Right atrium auricular region (tissue), 2 donors: ENCODE measurements around the gene AKAP17A. TPM values are rescaled to one million over a fixed set of nuclear protein-coding genes. Genes with fewer than 3 reads are reported as not detected.

ENCODE experiments used
- DNase-seq: peaks from one replicate; pipeline ENCODE4 v3.0.0-alpha.2; 2019; ENCODE audit warnings: low spot score
- H3K27ac ChIP-seq, 2 donors: fragments of 200-600 bp; sonication (generic); 1 replicate in 1 of 2; 2 replicates in 1 of 2; pipeline ENCODE4 v1.5.1; 2016 to 2019
- H3K27me3 ChIP-seq, 2 donors: fragments of 200-600 bp; sonication (generic); one replicate each; pipeline versions ENCODE4 v1.5.1 to v1.6.0; 2017 to 2019
- H3K36me3 ChIP-seq: fragments of 200-600 bp; sonication (generic); one replicate; pipeline ENCODE4 v1.5.1; 2016
- H3K4me1 ChIP-seq, 2 donors: fragments of 200-600 bp; sonication (generic); one replicate each; pipeline versions ENCODE4 v1.5.1 to v1.6.0; 2017 to 2019
- H3K4me3 ChIP-seq, 2 donors: fragments of 200-600 bp; sonication (generic); 1 replicate in 1 of 2; 2 replicates in 1 of 2; pipeline ENCODE4 v1.5.1; 2017 to 2019; ENCODE audit warnings: mild to moderate bottlenecking in 1 of 2, moderate library complexity in 1 of 2
- H3K9me3 ChIP-seq, 2 donors: fragments of 200-600 bp; sonication (generic); one replicate each; pipeline ENCODE4 v1.5.1; 2019
- total RNA-seq, 2 donors: library from RNA; depleted of rRNA; stranded (reverse); fragments of >200 nt; gene quantifications; one replicate each; pipeline ENCODE4 v1.1.0, GENCODE V29; 2016
- TF ChIP-seq, protein P1 (sequence below), 2 donors: fragments of 200-600 bp; sonication (generic); IDR thresholded peaks; one replicate each; pipeline ENCODE4 v1.5.1; 2019; ENCODE audit warnings: antibody characterized with exemption in 2 of 2

Gene AKAP17A
- total RNA-seq, 2 donors from 2014 or later = 16.0 to 19.3 TPM

DNA sequence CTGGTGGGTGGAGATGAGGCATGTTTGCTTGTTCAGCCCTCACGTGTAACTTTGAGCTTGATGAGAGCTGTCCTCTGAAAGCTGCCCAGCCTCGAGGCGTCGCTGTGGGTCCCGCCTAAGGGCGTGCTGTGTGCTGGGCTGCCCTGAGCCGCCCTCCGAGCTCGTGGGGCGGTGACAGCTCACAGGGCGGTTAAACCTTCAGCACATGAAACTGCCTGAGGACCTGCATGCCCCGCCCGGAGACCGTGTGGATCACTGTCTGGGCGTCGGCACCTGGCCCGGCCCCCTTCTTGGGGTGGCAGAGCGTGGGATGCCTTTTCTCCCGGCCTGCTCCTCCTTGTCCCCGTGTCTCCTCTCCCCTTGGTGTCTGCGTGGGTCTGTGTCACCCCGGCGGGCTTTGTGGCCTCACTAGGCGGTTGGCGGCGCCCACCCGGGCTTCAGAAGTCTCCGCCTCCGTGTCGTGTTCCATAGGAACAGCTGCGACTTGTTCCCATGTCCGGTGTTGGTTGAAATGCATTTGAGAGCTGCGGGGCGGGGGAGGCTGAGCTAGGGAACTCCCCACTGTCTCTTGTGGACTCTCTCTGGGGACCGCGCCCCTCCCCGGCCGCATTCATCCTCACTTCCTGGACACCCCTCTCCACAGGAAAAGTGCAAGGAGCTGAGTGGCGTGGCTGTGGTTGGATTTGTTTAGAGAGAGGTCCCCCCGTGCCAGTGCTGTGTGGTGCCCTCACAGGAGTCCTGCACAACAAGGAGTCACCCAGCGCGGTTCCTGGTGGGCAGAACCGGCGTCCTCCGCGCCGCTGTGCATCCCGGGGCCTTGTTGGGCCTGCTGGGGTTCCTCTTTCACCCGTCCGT, 6.8 kb downstream of the AKAP17A start:
- peaks cover 92% of the 10 kb centered on the region for H3K36me3 ChIP-seq
- no peak for DNase-seq
- H3K27me3 ChIP-seq = no peaks in the 10 kb centered on the region
- H3K4me1 ChIP-seq = peaks cover 0 to 6% of the 10 kb centered on the region in 2 donors
- TF ChIP-seq, protein P1, sequence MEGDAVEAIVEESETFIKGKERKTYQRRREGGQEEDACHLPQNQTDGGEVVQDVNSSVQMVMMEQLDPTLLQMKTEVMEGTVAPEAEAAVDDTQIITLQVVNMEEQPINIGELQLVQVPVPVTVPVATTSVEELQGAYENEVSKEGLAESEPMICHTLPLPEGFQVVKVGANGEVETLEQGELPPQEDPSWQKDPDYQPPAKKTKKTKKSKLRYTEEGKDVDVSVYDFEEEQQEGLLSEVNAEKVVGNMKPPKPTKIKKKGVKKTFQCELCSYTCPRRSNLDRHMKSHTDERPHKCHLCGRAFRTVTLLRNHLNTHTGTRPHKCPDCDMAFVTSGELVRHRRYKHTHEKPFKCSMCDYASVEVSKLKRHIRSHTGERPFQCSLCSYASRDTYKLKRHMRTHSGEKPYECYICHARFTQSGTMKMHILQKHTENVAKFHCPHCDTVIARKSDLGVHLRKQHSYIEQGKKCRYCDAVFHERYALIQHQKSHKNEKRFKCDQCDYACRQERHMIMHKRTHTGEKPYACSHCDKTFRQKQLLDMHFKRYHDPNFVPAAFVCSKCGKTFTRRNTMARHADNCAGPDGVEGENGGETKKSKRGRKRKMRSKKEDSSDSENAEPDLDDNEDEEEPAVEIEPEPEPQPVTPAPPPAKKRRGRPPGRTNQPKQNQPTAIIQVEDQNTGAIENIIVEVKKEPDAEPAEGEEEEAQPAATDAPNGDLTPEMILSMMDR (IDR thresholded peaks at IDR 0.05) = no peak
- no peak overlapping the region for H3K4me3 ChIP-seq
- H3K27ac ChIP-seq = no peak overlapping the region
- H3K9me3 ChIP-seq = no peaks in the 10 kb centered on the region

GRCh38 chrX:1598876-1599790, 7.7 kb downstream of the AKAP17A start:
- no peak for DNase-seq
- TF ChIP-seq, protein P1 (IDR thresholded peaks at IDR 0.05) = no peak
- Histone ChIP-seq H3K36me3 (peaks cover 85% of the 10 kb centered on the region), H3K27ac (no peak overlapping the region), H3K27me3 (no peaks in the 10 kb centered on the region), H3K4me1 (no peaks in the 10 kb centered on the region), H3K4me3 (no peak overlapping the region), H3K9me3 (no peaks in the 10 kb centered on the region)

- peaks cover 77% of the 10 kb centered on the region for H3K36me3 ChIP-seq
- no peaks in the 10 kb centered on the region for H3K4me1 ChIP-seq
- no peaks in the 10 kb centered on the region for H3K27me3 ChIP-seq
- H3K4me3 ChIP-seq = no peak overlapping the region
- TF ChIP-seq, protein P1 (IDR thresholded peaks at IDR 0.05) = no peak
- no peak for DNase-seq
- H3K9me3 ChIP-seq = no peaks in the 10 kb centered on the region
- H3K27ac ChIP-seq = no peak overlapping the region
Observed at GRCh38 chrX:1599791-1600405, 8.5 kb downstream of the AKAP17A start.

DNA sequence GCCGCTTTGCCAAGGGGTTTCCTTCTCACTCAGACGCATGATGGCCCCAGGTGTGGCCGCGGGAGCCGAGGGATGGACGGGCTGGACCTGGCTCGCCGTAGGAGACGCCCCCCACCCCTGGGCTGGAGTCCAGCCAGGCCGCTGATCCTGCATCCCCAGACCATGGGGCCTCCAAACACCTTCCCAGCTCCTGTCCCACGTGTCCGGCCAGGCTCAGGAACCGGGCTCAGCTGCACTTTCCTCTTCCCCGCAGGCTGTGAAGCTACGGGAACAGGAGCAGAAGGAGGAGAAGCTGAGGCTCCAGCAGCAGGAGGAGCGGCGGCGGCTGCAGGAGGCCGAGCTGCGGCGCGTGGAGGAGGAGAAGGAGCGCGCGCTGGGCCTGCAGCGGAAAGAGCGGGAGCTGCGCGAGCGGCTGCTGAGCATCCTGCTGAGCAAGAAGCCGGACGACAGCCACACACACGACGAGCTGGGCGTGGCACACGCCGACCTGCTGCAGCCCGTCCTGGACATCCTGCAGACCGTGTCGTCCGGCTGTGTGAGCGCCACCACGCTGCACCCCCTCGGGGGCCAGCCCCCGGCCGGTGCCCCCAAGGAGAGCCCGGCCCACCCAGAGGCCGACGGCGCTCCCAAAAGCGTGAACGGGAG, 9.1 kb downstream of the AKAP17A start:
- Histone ChIP-seq H3K36me3 (peaks cover 72% of the 10 kb centered on the region), H3K9me3 (no peaks in the 10 kb centered on the region), H3K4me1 (no peaks in the 10 kb centered on the region), H3K4me3 (no peak overlapping the region), H3K27me3 (no peaks in the 10 kb centered on the region), H3K27ac (no peak overlapping the region)
- no peak for DNase-seq
- TF ChIP-seq, protein P1 (IDR thresholded peaks at IDR 0.05) = no peak

DNA sequence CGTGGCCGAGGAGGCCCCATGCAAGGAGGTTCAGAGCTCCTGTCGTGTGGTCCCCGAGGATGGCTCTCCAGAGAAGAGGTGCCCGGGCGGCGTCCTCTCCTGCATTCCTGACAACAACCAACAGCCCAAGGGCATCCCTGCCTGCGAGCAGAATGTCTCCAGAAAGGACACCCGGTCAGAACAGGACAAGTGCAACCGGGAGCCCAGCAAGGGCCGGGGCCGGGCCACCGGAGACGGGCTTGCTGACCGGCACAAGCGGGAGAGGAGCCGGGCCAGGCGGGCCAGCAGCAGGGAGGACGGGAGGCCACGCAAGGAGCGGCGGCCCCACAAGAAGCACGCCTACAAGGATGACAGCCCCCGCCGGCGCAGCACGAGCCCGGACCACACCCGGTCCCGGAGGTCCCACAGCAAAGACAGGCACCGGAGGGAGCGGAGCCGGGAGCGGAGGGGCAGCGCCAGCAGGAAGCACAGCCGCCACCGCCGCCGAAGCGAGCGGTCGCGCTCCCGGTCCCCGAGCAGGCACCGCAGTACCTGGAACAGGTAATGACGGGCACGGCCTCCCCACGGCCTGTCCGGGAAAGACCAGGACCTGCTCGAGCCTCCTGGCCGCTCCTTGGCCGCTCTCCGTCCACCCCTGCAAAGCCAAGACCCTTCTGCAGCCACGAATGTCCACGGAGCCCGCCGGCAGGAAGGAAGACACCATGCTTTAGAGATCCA, 9.8 kb downstream of the AKAP17A start:
- DNase-seq = no peak
- H3K4me1 ChIP-seq = no peaks in the 10 kb centered on the region
- H3K4me3 ChIP-seq = no peak overlapping the region
- TF ChIP-seq, protein P1 (IDR thresholded peaks at IDR 0.05) = no peak
- no peaks in the 10 kb centered on the region for H3K27me3 ChIP-seq
- H3K36me3 ChIP-seq = peaks cover 66% of the 10 kb centered on the region
- no peaks in the 10 kb centered on the region for H3K9me3 ChIP-seq
- no peak overlapping the region for H3K27ac ChIP-seq
